K562 (cell line): ENCODE measurements around the gene MDM1. TPM values are rescaled to one million over a fixed set of nuclear protein-coding genes. Genes with fewer than 3 reads are reported as not detected.

Experiments used
- ZNF445 ChIP-seq: fragments of 250-450 bp; sonication (Bioruptor Pico); IDR thresholded peaks from 2 replicates; pipeline ENCODE4 v1.4.0; 2020; ENCODE audit warnings: low read depth, mild to moderate bottlenecking, moderate library complexity
- polyA plus RNA-seq, 8 experiments: library from polyadenylated mRNA; depleted of rRNA in 4 of 8; stranded (reverse) in 5 of 8; unstranded in 3 of 8; fragments of >200 nt; fragmentation: Nextera tagmentation in 2 of 8; fragmentation: Illumina TruSeq in 1 of 8; extraction: Ambion mirVana in 2 of 8; extraction: Trizol in 1 of 8; gene quantifications; 2 replicates each; pipeline versions ENCODE4 v1.2.1 to v1.2.3, GENCODE V29; 2011 to 2014; ENCODE audit warnings: inconsistent platforms in 1 of 8, missing spikeins in 1 of 8
- total RNA-seq, 7 experiments: library from RNA; depleted of rRNA in 6 of 7; stranded (reverse); fragments of >200 nt in 6 of 7; fragmentation: Illumina TruSeq in 2 of 7; extraction: Trizol in 2 of 7; gene quantifications; 2 replicates each; pipeline versions ENCODE4 v1.2.1 to v1.2.3, GENCODE V29; 2011 to 2021; ENCODE audit warnings: low replicate concordance in 1 of 7
- TF ChIP-seq, protein P1 (sequence below), 2 experiments: fragments of 450-650 bp; formaldehyde crosslinking in 1 of 2; IDR thresholded peaks; 2 replicates each; pipeline versions ENCODE4 v1.4.0 to v1.6.1; 2014 to 2020; ENCODE audit warnings: mild to moderate bottlenecking in 2 of 2, borderline replicate concordance in 1 of 2, low read depth in 1 of 2
- TF ChIP-seq, protein P2 (sequence below), 3 experiments: IDR thresholded peaks in 2 of 3; conservative IDR thresholded peaks in 1 of 3; 2 replicates each; pipeline ENCODE4 v1.5.1; 2011 to 2012; ENCODE audit warnings: low read length in 3 of 3, mild to moderate bottlenecking in 3 of 3, control low read depth in 2 of 3, improper control_type of control experiment in 1 of 3, inconsistent platforms in 1 of 3, low read depth in 1 of 3, mixed read lengths in 1 of 3, moderate library complexity in 1 of 3; ENCODE audit not compliant: insufficient read depth in 2 of 3
- TF ChIP-seq, protein P3 (sequence below): sonication (generic); formaldehyde crosslinking; IDR thresholded peaks from 2 replicates; pipeline ENCODE4 v1.8.0; 2022; ENCODE audit warnings: mild to moderate bottlenecking, missing genetic modification reagents
- TF ChIP-seq, protein P4 (sequence below): fragments of 250-450 bp; sonication (Bioruptor Pico); IDR thresholded peaks from 2 replicates; pipeline ENCODE4 v1.5.0; 2021

MDM1 gene
- total and polyA plus RNA-seq, 9 of the 15 experiments (the other 6 are each of a cell fraction or from before 2014, with no cell fraction given): 7.5 to 16.8 (median 13.1) TPM

DNA sequence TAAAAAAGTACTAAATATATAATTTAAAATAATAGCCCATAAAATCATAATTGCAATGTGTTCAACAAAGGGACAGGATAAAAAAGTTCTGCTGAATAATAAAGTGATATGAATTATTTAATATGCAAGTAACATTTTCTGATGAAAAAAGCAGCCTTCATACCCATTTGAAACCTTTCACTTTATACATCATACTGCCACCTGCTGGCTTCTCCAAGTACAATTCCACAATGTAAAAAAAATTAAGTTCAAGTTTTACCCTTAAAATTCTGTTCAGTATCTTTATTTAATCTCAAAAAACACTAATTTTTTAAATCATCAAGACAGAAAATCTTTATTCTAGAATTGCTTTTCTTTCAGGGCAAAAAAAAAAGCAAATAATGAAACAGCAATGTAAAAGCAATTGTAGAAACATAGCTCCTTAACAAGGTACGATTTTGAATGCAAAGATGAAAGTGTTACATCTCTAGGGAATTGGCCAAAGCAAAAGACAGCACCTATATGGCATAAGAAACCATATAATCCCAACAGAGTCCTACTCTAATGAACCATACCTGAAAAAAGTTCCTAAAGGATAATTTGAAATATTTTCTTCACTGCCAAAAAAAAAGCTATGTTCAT lies 15.0 kb downstream of the MDM1 start (continued):
- TF ChIP-seq, protein P1, sequence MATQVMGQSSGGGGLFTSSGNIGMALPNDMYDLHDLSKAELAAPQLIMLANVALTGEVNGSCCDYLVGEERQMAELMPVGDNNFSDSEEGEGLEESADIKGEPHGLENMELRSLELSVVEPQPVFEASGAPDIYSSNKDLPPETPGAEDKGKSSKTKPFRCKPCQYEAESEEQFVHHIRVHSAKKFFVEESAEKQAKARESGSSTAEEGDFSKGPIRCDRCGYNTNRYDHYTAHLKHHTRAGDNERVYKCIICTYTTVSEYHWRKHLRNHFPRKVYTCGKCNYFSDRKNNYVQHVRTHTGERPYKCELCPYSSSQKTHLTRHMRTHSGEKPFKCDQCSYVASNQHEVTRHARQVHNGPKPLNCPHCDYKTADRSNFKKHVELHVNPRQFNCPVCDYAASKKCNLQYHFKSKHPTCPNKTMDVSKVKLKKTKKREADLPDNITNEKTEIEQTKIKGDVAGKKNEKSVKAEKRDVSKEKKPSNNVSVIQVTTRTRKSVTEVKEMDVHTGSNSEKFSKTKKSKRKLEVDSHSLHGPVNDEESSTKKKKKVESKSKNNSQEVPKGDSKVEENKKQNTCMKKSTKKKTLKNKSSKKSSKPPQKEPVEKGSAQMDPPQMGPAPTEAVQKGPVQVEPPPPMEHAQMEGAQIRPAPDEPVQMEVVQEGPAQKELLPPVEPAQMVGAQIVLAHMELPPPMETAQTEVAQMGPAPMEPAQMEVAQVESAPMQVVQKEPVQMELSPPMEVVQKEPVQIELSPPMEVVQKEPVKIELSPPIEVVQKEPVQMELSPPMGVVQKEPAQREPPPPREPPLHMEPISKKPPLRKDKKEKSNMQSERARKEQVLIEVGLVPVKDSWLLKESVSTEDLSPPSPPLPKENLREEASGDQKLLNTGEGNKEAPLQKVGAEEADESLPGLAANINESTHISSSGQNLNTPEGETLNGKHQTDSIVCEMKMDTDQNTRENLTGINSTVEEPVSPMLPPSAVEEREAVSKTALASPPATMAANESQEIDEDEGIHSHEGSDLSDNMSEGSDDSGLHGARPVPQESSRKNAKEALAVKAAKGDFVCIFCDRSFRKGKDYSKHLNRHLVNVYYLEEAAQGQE (IDR thresholded peaks at IDR 0.05; ENCODE audit: borderline replicate concordance): peak; percentile 70; the same call in 1 of the 2 replicates
- TF ChIP-seq, protein P1 (CRISPR knock-in tag; IDR thresholded peaks at IDR 0.05; ENCODE audit: low read depth): no peak
- TF ChIP-seq, protein P2, sequence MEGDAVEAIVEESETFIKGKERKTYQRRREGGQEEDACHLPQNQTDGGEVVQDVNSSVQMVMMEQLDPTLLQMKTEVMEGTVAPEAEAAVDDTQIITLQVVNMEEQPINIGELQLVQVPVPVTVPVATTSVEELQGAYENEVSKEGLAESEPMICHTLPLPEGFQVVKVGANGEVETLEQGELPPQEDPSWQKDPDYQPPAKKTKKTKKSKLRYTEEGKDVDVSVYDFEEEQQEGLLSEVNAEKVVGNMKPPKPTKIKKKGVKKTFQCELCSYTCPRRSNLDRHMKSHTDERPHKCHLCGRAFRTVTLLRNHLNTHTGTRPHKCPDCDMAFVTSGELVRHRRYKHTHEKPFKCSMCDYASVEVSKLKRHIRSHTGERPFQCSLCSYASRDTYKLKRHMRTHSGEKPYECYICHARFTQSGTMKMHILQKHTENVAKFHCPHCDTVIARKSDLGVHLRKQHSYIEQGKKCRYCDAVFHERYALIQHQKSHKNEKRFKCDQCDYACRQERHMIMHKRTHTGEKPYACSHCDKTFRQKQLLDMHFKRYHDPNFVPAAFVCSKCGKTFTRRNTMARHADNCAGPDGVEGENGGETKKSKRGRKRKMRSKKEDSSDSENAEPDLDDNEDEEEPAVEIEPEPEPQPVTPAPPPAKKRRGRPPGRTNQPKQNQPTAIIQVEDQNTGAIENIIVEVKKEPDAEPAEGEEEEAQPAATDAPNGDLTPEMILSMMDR (IDR thresholded peaks at IDR 0.05 in 2 of 3, conservative IDR thresholded peaks at IDR 0.05 in 1 of 3; ENCODE audit: insufficient read depth in 2 of 3, low read depth in 1 of 3, low read length in 3 of 3): peak in 2 of 3 experiments; percentile 40 to 78; a peak in 3 of 6 replicates
- TF ChIP-seq, protein P3, sequence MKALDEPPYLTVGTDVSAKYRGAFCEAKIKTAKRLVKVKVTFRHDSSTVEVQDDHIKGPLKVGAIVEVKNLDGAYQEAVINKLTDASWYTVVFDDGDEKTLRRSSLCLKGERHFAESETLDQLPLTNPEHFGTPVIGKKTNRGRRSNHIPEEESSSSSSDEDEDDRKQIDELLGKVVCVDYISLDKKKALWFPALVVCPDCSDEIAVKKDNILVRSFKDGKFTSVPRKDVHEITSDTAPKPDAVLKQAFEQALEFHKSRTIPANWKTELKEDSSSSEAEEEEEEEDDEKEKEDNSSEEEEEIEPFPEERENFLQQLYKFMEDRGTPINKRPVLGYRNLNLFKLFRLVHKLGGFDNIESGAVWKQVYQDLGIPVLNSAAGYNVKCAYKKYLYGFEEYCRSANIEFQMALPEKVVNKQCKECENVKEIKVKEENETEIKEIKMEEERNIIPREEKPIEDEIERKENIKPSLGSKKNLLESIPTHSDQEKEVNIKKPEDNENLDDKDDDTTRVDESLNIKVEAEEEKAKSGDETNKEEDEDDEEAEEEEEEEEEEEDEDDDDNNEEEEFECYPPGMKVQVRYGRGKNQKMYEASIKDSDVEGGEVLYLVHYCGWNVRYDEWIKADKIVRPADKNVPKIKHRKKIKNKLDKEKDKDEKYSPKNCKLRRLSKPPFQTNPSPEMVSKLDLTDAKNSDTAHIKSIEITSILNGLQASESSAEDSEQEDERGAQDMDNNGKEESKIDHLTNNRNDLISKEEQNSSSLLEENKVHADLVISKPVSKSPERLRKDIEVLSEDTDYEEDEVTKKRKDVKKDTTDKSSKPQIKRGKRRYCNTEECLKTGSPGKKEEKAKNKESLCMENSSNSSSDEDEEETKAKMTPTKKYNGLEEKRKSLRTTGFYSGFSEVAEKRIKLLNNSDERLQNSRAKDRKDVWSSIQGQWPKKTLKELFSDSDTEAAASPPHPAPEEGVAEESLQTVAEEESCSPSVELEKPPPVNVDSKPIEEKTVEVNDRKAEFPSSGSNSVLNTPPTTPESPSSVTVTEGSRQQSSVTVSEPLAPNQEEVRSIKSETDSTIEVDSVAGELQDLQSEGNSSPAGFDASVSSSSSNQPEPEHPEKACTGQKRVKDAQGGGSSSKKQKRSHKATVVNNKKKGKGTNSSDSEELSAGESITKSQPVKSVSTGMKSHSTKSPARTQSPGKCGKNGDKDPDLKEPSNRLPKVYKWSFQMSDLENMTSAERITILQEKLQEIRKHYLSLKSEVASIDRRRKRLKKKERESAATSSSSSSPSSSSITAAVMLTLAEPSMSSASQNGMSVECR (CRISPR knock-in tag): no peak
- TF ChIP-seq, protein P4, sequence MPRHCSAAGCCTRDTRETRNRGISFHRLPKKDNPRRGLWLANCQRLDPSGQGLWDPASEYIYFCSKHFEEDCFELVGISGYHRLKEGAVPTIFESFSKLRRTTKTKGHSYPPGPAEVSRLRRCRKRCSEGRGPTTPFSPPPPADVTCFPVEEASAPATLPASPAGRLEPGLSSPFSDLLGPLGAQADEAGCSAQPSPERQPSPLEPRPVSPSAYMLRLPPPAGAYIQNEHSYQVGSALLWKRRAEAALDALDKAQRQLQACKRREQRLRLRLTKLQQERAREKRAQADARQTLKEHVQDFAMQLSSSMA (CRISPR knock-in tag): no peak
- TF ChIP-seq ZNF445: no peak
